ENCODE data around the gene CCDC134.

DNA sequence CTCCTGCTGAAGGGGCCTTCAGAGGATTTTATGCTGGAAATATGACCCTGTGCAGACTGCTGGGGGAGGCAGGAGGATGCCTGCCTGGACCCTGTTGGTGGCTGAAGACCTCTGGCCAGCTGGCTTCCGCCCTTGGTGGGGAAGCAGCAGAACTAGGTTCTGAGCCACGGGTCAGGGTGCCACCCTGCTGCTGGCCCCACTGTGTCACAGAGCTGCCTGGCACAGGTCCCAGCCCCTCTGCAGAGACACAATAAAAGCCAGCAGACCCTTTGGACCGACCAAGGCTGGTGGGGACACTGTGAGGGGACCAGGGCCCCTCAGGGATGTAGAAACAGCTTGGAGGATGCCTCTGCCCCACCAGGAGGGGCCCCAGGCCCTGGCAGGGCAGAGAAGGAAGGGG, 25.5 kb downstream of the CCDC134 start:
- TF ChIP-seq SP2 (tag by site-specific recombination; IDR thresholded peaks at IDR 0.05) (no peak), YY1 (tag by site-specific recombination; IDR thresholded peaks at IDR 0.05) (no peak), ZSCAN16 (tag by site-specific recombination; IDR thresholded peaks at IDR 0.05) (no peak), ZNF623 (tag by site-specific recombination; IDR thresholded peaks at IDR 0.05) (no peak), KLF16 (tag by site-specific recombination; IDR thresholded peaks at IDR 0.05) (no peak), ZNF391 (tag by site-specific recombination; IDR thresholded peaks at IDR 0.05; ENCODE audit: borderline replicate concordance, low read depth) (no peak)
- TF ChIP-seq, protein P1, sequence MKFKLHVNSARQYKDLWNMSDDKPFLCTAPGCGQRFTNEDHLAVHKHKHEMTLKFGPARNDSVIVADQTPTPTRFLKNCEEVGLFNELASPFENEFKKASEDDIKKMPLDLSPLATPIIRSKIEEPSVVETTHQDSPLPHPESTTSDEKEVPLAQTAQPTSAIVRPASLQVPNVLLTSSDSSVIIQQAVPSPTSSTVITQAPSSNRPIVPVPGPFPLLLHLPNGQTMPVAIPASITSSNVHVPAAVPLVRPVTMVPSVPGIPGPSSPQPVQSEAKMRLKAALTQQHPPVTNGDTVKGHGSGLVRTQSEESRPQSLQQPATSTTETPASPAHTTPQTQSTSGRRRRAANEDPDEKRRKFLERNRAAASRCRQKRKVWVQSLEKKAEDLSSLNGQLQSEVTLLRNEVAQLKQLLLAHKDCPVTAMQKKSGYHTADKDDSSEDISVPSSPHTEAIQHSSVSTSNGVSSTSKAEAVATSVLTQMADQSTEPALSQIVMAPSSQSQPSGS (tag by site-specific recombination; IDR thresholded peaks at IDR 0.05; ENCODE audit: low read depth): no peak
- TF ChIP-seq, protein P2, sequence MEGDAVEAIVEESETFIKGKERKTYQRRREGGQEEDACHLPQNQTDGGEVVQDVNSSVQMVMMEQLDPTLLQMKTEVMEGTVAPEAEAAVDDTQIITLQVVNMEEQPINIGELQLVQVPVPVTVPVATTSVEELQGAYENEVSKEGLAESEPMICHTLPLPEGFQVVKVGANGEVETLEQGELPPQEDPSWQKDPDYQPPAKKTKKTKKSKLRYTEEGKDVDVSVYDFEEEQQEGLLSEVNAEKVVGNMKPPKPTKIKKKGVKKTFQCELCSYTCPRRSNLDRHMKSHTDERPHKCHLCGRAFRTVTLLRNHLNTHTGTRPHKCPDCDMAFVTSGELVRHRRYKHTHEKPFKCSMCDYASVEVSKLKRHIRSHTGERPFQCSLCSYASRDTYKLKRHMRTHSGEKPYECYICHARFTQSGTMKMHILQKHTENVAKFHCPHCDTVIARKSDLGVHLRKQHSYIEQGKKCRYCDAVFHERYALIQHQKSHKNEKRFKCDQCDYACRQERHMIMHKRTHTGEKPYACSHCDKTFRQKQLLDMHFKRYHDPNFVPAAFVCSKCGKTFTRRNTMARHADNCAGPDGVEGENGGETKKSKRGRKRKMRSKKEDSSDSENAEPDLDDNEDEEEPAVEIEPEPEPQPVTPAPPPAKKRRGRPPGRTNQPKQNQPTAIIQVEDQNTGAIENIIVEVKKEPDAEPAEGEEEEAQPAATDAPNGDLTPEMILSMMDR (tag by site-specific recombination; IDR thresholded peaks at IDR 0.05): no peak
- TF ChIP-seq, protein P3, sequence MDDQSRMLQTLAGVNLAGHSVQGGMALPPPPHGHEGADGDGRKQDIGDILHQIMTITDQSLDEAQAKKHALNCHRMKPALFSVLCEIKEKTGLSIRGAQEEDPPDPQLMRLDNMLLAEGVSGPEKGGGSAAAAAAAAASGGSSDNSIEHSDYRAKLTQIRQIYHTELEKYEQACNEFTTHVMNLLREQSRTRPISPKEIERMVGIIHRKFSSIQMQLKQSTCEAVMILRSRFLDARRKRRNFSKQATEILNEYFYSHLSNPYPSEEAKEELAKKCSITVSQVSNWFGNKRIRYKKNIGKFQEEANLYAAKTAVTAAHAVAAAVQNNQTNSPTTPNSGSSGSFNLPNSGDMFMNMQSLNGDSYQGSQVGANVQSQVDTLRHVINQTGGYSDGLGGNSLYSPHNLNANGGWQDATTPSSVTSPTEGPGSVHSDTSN (CRISPR knock-in tag; IDR thresholded peaks at IDR 0.05): no peak
- TF ChIP-seq, protein P4, sequence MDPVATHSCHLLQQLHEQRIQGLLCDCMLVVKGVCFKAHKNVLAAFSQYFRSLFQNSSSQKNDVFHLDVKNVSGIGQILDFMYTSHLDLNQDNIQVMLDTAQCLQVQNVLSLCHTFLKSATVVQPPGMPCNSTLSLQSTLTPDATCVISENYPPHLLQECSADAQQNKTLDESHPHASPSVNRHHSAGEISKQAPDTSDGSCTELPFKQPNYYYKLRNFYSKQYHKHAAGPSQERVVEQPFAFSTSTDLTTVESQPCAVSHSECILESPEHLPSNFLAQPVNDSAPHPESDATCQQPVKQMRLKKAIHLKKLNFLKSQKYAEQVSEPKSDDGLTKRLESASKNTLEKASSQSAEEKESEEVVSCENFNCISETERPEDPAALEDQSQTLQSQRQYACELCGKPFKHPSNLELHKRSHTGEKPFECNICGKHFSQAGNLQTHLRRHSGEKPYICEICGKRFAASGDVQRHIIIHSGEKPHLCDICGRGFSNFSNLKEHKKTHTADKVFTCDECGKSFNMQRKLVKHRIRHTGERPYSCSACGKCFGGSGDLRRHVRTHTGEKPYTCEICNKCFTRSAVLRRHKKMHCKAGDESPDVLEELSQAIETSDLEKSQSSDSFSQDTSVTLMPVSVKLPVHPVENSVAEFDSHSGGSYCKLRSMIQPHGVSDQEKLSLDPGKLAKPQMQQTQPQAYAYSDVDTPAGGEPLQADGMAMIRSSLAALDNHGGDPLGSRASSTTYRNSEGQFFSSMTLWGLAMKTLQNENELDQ (tag by site-specific recombination; IDR thresholded peaks at IDR 0.05; ENCODE audit: low read depth): no peak

Data from HEK293 (cell line).